CD4-positive, alpha-beta T cell (primary cell): Measurements from ENCODE around the gene ACOT8. TPM values are rescaled to one million over a fixed set of nuclear protein-coding genes. Genes with fewer than 3 reads are reported as not detected.

ENCODE experiments used
- ATAC-seq: fragments of 200-7000 bp; cut with Tn5 transposase; one replicate; pipeline ENCODE4 v1.10.0; 2022; ENCODE audit warnings: mild to moderate bottlenecking; ENCODE audit not compliant: poor library complexity
- CTCF ChIA-PET: fragments of 350-600 bp; sonication (Branson Sonifier 250); formaldehyde crosslinking; loops from one replicate; lab custom pipeline; 2021; ENCODE audit warnings: antibody characterized with exemption, inconsistent platforms; lab: Charles Lee
- POLR2A ChIA-PET: fragments of 350-600 bp; sonication (Branson Sonifier 250); formaldehyde crosslinking; loops from one replicate; lab custom pipeline; 2021; ENCODE audit warnings: antibody characterized with exemption, inconsistent platforms; lab: Charles Lee
- DNase-seq, 14 experiments: peaks; one replicate each; pipeline ENCODE4 v3.0.0-alpha.2; 2013 to 2020; ENCODE audit warnings: mixed read lengths in 2 of 14
- H3K27ac ChIP-seq, 2 donors: one replicate each; pipeline versions ENCODE4 v1.5.1 to v1.7.0; 2013; ENCODE audit warnings: low read length in 2 of 2, low read depth in 1 of 2, mild to moderate bottlenecking in 1 of 2
- H3K27me3 ChIP-seq, 2 experiments: 1 replicate in 1 of 2; 2 replicates in 1 of 2; pipeline versions ENCODE4 v1.6.1 to v1.7.0; 2013; ENCODE audit warnings: low read length in 2 of 2, control low read depth in 1 of 2, mild to moderate bottlenecking in 1 of 2, moderate library complexity in 1 of 2; ENCODE audit not compliant: insufficient read depth in 2 of 2, control insufficient read depth in 1 of 2
- H3K36me3 ChIP-seq: one replicate; pipeline ENCODE4 v1.6.1; 2013; ENCODE audit warnings: low read length, control low read depth; ENCODE audit not compliant: insufficient read depth
- H3K4me1 ChIP-seq: one replicate; pipeline ENCODE4 v1.6.1; 2013; ENCODE audit warnings: low read length, control low read depth; ENCODE audit not compliant: insufficient read depth
- H3K4me3 ChIP-seq: one replicate; pipeline ENCODE4 v1.5.1; 2013; ENCODE audit warnings: mild to moderate bottlenecking, low read length, moderate library complexity
- H3K9me3 ChIP-seq, 2 experiments: 1 replicate in 1 of 2; 2 replicates in 1 of 2; pipeline versions ENCODE4 v1.6.1 to v1.7.0; 2013; ENCODE audit warnings: low read length in 2 of 2, mild to moderate bottlenecking in 2 of 2, control low read depth in 1 of 2, moderate library complexity in 1 of 2; ENCODE audit not compliant: control insufficient read depth in 1 of 2, insufficient read depth in 1 of 2
- H3K27ac Mint-ChIP-seq: one replicate; pipeline ENCODE4 v1.8.0; 2020; ENCODE audit warnings: mixed read lengths
- H3K27me3 Mint-ChIP-seq: one replicate; pipeline ENCODE4 v1.8.0; 2021; ENCODE audit warnings: mixed read lengths
- H3K36me3 Mint-ChIP-seq: one replicate; pipeline ENCODE4 v1.8.0; 2021; ENCODE audit warnings: low read depth, mixed read lengths
- H3K4me1 Mint-ChIP-seq: one replicate; pipeline ENCODE4 v1.8.0; 2021; ENCODE audit warnings: low read depth, mixed read lengths
- H3K4me3 Mint-ChIP-seq: one replicate; pipeline ENCODE4 v1.8.0; 2020; ENCODE audit warnings: mild to moderate bottlenecking, mixed read lengths
- H3K9me3 Mint-ChIP-seq: one replicate; pipeline ENCODE4 v1.8.0; 2020; ENCODE audit warnings: mixed read lengths
- intact Hi-C, 2 experiments: fragments of 100-400 bp; cut with DNase I in 1 of 2; cut with micrococcal nuclease in 1 of 2; formaldehyde crosslinking; loops; one replicate each; pipeline versions ENCODE4 v1.15.1 to v1.9.0; 2023 to 2025; cut with DNase I, micrococcal nuclease
- total RNA-seq, 174 experiments: library from RNA in 2 of 174; stranded (reverse) in 2 of 174; gene quantifications; one replicate each; pipeline ENCODE4 v1.2.3 and lab custom pipeline; 2021 to 2026
- TF ChIP-seq, protein P1 (sequence below): fragments of 200-600 bp; IDR thresholded peaks from one replicate; pipeline ENCODE4 v1.8.0; 2022; ENCODE audit warnings: antibody characterized with exemption, mild to moderate bottlenecking

The ACOT8 gene
- total RNA-seq, 2 experiments from 2014 or later = 19.1 to 19.9 TPM

DNA sequence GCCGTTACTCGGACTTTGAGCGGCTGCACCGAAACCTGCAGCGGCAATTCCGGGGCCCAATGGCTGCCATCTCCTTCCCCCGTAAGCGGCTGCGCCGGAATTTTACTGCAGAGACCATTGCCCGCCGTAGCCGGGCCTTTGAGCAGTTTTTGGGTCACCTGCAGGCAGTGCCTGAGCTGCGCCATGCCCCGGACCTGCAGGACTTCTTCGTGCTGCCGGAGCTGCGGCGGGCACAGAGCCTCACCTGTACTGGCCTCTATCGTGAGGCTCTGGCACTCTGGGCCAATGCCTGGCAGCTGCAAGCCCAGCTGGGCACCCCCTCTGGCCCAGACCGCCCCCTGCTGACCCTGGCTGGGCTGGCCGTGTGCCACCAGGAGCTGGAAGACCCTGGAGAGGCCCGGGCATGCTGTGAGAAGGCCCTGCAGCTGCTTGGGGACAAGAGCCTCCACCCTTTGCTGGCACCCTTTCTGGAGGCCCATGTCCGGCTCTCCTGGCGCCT, 16.4 kb downstream of the ACOT8 start:
- no peak for ATAC-seq
- no peak overlapping the region for H3K4me3 ChIP-seq
- H3K4me1 ChIP-seq = no peaks in the 10 kb centered on the region
- H3K27me3 ChIP-seq = no peaks in the 10 kb centered on the region
- H3K27ac ChIP-seq = no peak overlapping the region
- H3K36me3 ChIP-seq = peaks cover 40% of the 10 kb centered on the region
- Mint-ChIP-seq H3K36me3 (peaks cover 34% of the 10 kb centered on the region), H3K4me1 (no peaks in the 10 kb centered on the region), H3K9me3 (no peaks in the 10 kb centered on the region), H3K4me3 (no peak overlapping the region), H3K27me3 (no peaks in the 10 kb centered on the region), H3K27ac (no peak overlapping the region)
- intact Hi-C loops = no loop called here
- ChIA-PET POLR2A (interaction anchor here (1.3 to 1.5 kb wide), 2 partner anchors 16 to 132 kb away, joined by 3 to 4 read pairs; no protein-coding TSS in a partner anchor), CTCF (interaction anchor here (1.3 kb wide), 1 partner anchor 41 kb away, joined by 3 read pairs; no protein-coding TSS in a partner anchor)
- TF ChIP-seq, protein P1, sequence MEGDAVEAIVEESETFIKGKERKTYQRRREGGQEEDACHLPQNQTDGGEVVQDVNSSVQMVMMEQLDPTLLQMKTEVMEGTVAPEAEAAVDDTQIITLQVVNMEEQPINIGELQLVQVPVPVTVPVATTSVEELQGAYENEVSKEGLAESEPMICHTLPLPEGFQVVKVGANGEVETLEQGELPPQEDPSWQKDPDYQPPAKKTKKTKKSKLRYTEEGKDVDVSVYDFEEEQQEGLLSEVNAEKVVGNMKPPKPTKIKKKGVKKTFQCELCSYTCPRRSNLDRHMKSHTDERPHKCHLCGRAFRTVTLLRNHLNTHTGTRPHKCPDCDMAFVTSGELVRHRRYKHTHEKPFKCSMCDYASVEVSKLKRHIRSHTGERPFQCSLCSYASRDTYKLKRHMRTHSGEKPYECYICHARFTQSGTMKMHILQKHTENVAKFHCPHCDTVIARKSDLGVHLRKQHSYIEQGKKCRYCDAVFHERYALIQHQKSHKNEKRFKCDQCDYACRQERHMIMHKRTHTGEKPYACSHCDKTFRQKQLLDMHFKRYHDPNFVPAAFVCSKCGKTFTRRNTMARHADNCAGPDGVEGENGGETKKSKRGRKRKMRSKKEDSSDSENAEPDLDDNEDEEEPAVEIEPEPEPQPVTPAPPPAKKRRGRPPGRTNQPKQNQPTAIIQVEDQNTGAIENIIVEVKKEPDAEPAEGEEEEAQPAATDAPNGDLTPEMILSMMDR = no peak
- no peak for DNase-seq
- no peaks in the 10 kb centered on the region for H3K9me3 ChIP-seq

DNA sequence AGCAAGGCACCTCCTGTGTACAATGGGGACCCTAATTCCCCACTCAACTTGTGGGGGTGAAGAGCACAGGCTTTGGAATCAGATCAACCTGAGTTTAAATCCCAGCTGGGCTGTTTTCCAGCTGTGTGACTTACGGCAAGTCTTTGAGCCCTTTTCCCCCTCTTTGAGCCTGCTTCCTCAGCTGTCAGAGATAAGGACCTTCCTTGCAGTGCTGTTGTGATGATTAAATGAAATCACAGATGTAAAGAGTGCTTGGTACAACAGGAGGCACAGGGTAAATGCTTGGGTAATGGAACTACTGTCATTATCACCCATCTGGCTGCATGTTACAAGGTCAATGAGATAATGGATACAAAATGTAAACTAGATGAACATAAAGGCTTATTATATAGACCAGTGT, 20.4 kb downstream of the ACOT8 start:
- Histone ChIP-seq H3K27me3 (no peaks in the 10 kb centered on the region), H3K27ac (no peak overlapping the region), H3K36me3 (peaks cover 4% of the 10 kb centered on the region), H3K4me1 (peaks cover 25% of the 10 kb centered on the region), H3K4me3 (no peak overlapping the region), H3K9me3 (no peaks in the 10 kb centered on the region)
- intact Hi-C loops = no loop called here
- no peaks in the 10 kb centered on the region for H3K9me3 Mint-ChIP-seq
- H3K4me3 Mint-ChIP-seq = peak overlapping the region; percentile 12
- ChIA-PET POLR2A (no interaction called here), CTCF (no interaction called here)
- H3K27me3 Mint-ChIP-seq = no peaks in the 10 kb centered on the region
- DNase-seq = no peak
- peaks cover 16% of the 10 kb centered on the region for H3K4me1 Mint-ChIP-seq
- TF ChIP-seq, protein P1 = no peak
- no peaks in the 10 kb centered on the region for H3K36me3 Mint-ChIP-seq
- ATAC-seq = no peak
- H3K27ac Mint-ChIP-seq = peak overlapping the region; percentile 25

GRCh38 chr20:45835825-45836224, 21.4 kb downstream of the ACOT8 start:
- Histone ChIP-seq H3K4me3 (no peak overlapping the region), H3K27ac (no peak overlapping the region), H3K4me1 (peaks cover 25% of the 10 kb centered on the region), H3K36me3 (no peaks in the 10 kb centered on the region), H3K27me3 (no peaks in the 10 kb centered on the region), H3K9me3 (no peaks in the 10 kb centered on the region)
- DNase-seq (no peak), ATAC-seq (no peak)
- H3K27ac Mint-ChIP-seq = no peak overlapping the region
- H3K4me1 Mint-ChIP-seq = peaks cover 16% of the 10 kb centered on the region
- intact Hi-C loops = no loop called here
- no peaks in the 10 kb centered on the region for H3K9me3 Mint-ChIP-seq
- H3K36me3 Mint-ChIP-seq = no peaks in the 10 kb centered on the region
- CTCF ChIA-PET = no interaction called here
- POLR2A ChIA-PET = no interaction called here
- peak overlapping the region; percentile 67 for H3K4me3 Mint-ChIP-seq
- TF ChIP-seq, protein P1 = no peak
- no peaks in the 10 kb centered on the region for H3K27me3 Mint-ChIP-seq
